Glomerular visceral epithelial cell (primary cell): Measurements from ENCODE around the gene CYREN.
A peak's percentile ranks its signal among the peaks of the same experiment; 100 is the strongest.
"Not testable (repeated sequence)": the region's sequence is repeated elsewhere in the genome, so short reads cannot be mapped to it uniquely, and the experiment has no call there.

Experiments used
- DNase-seq: peaks from one replicate; pipeline ENCODE4 v3.0.0-alpha.2; 2016; ENCODE audit errors: extremely low spot score

Gene CYREN

GRCh38 chr7:135159359-135160085 lies 11.0 kb downstream of the CYREN start:
- no peak for DNase-seq

GRCh38 chr7:135158874-135159273 lies 11.6 kb downstream of the CYREN start:
- no peak for DNase-seq

- DNase-seq: no peak
Measured at GRCh38 chr7:135158141-135158655, 12.3 kb downstream of the CYREN start.

GRCh38 chr7:135156290-135156689 lies 14.2 kb downstream of the CYREN start:
- no peak for DNase-seq

GRCh38 chr7:135154734-135155133 lies 15.8 kb downstream of the CYREN start:
- DNase-seq: no peak

GRCh38 chr7:135152442-135152841 lies 18.1 kb downstream of the CYREN start:
- no peak for DNase-seq

- no peak for DNase-seq
Measured at GRCh38 chr7:135151533-135151932, 19.0 kb downstream of the CYREN start.

GRCh38 chr7:135151132-135151531 lies 19.4 kb downstream of the CYREN start:
- no peak for DNase-seq

- DNase-seq: no peak
Measured at GRCh38 chr7:135150072-135150782, 20.3 kb downstream of the CYREN start.

- DNase-seq: peak; percentile 42
Measured at GRCh38 chr7:135147899-135148721, 22.4 kb downstream of the CYREN start, which contains the start of gene TMEM140. TMEM140 (plus strand) TSS chr7:135148072; CDS start chr7:135164442, 16,370 bp downstream.

GRCh38 chr7:135147341-135147898 lies 23.1 kb downstream of the CYREN start:
- peak; percentile 8 for DNase-seq

GRCh38 chr7:135143885-135144668 lies 26.4 kb downstream of the CYREN start:
- no peak for DNase-seq

GRCh38 chr7:135129579-135129978 lies 40.9 kb downstream of the CYREN start:
- DNase-seq: no peak

- no peak for DNase-seq
Measured at GRCh38 chr7:135128931-135129330, 41.6 kb downstream of the CYREN start.

GRCh38 chr7:135124631-135125030 lies 45.9 kb downstream of the CYREN start:
- not testable (repeated sequence) for DNase-seq

- DNase-seq: no peak
Measured at GRCh38 chr7:135121868-135122267, 48.6 kb downstream of the CYREN start.

- no peak for DNase-seq
Measured at GRCh38 chr7:135117096-135117495, 53.4 kb downstream of the CYREN start.
